Heart left ventricle (tissue), 16 donors: ENCODE results near the gene UBE3B. TPM values are rescaled to one million over a fixed set of nuclear protein-coding genes. Genes with fewer than 3 reads are reported as not detected.
A peak's percentile ranks its signal among the peaks of the same experiment; 100 is the strongest.

Experiments used
- ATAC-seq, 4 donors: fragments of 200-7000 bp; cut with Tn5 transposase; one replicate each; pipeline ENCODE4 v1.9.1; 2020 to 2022; ENCODE audit warnings: moderate library complexity in 4 of 4, mild to moderate bottlenecking in 3 of 4, moderate number of reproducible peaks in 1 of 4
- DNase-seq, 5 donors: peaks; one replicate each; pipeline ENCODE4 v3.0.0-alpha.2; 2020
- H3K27ac ChIP-seq, 12 donors: fragments of 200-600 bp; sonication (generic) in 4 of 12; one replicate each; pipeline versions ENCODE4 v1.5.0 to v1.8.0; 2016 to 2022; ENCODE audit warnings: mild to moderate bottlenecking in 2 of 12
- H3K27me3 ChIP-seq, 9 donors: fragments of 200-600 bp; sonication (generic) in 2 of 9; one replicate each; pipeline versions ENCODE4 v1.5.1 to v1.8.0; 2016 to 2022; ENCODE audit warnings: mild to moderate bottlenecking in 3 of 9
- H3K36me3 ChIP-seq, 9 donors: fragments of 200-600 bp; sonication (generic) in 2 of 9; one replicate each; pipeline versions ENCODE4 v1.5.0 to v1.8.0; 2018 to 2022; ENCODE audit warnings: mild to moderate bottlenecking in 2 of 9
- H3K4me1 ChIP-seq, 12 donors: fragments of 200-600 bp; sonication (generic) in 4 of 12; one replicate each; pipeline versions ENCODE4 v1.5.0 to v1.8.0; 2016 to 2022; ENCODE audit warnings: mild to moderate bottlenecking in 3 of 12
- H3K4me3 ChIP-seq, 12 donors: fragments of 200-600 bp; sonication (generic) in 4 of 12; one replicate each; pipeline versions ENCODE4 v1.5.0 to v1.8.0; 2017 to 2022; ENCODE audit warnings: mild to moderate bottlenecking in 9 of 12, moderate library complexity in 4 of 12
- H3K9me3 ChIP-seq, 12 donors: fragments of 200-600 bp; sonication (generic) in 4 of 12; one replicate each; pipeline versions ENCODE4 v1.5.0 to v1.8.0; 2016 to 2022; ENCODE audit warnings: mild to moderate bottlenecking in 1 of 12
- CTCF ChIP-seq, 12 donors: fragments of 200-600 bp; sonication (generic) in 4 of 12; IDR thresholded peaks; one replicate each; pipeline versions ENCODE4 v1.5.0 to v1.8.0; 2018 to 2022; ENCODE audit warnings: antibody characterized with exemption in 12 of 12, mild to moderate bottlenecking in 5 of 12
- POLR2A ChIP-seq, 2 donors: fragments of 450-650 bp; IDR thresholded peaks; one replicate each; pipeline ENCODE4 v1.6.1; 2017; ENCODE audit warnings: antibody characterized with exemption in 2 of 2, mild to moderate bottlenecking in 2 of 2, moderate library complexity in 2 of 2
- WGBS, 4 donors: extraction: QIAGEN DNeasy Blood & Tissue Kit in 2 of 4; methylation state at CpG; one replicate each; pipeline versions ENCODE4 v1.1.5 to v1.1.7; 2013 to 2018; 5-methylcytosine and 5-hydroxymethylcytosine counted together
- intact Hi-C, 10 donors: fragments of 100-400 bp; cut with DNase I; formaldehyde crosslinking; loops; one replicate each; pipeline versions ENCODE4 v1.11.1 to v1.14.2; 2022
- polyA plus RNA-seq, 2 donors: library from polyadenylated mRNA; stranded (reverse); fragments of 200-250 nt; gene quantifications; one replicate each; pipeline ENCODE4 v1.2.3, GENCODE V29; 2013
- total RNA-seq, 9 donors: library from RNA; depleted of rRNA in 2 of 9; stranded (reverse); fragments of >200 nt in 2 of 9; fragmentation: NEBNext Ultra II Directional in 3 of 9; extraction: Animal tissue kit (Norgen Biotek cat#: 25700) in 3 of 9; gene quantifications; one replicate each; pipeline versions ENCODE4 v1.1.0 to v1.2.4, GENCODE V29; 2016 to 2023
- donor health status: ischemic (EF 13 %, LVEDD 7.1; RV severe dilation, severe dysfunction).
- donor health status: healthy with polysubstance abuse.
- donor health status: DM: no; HTN: yes; CAD: no.
- donor health status: DM: no; HTN: no; CAD: no.
- donor health status: ischemic (EF 25% LVEDD 6.9; RV normal size, moderate dysfunction).
- donor health status: ischemic (EF 25% LVEDD 5.7; RV mildly dilated, moderate dysfunction).
- donor health status: healthy.
- donor health status: DM: yes; HTN: yes; CAD: no.
- donor health status: ischemic (EF 35%, LVEDD 5.7; RV mildly dilated, moderate dysfunction).
- donor health status: nonischemic (EF 11% LVEDD 7.7; RV severe dilation, severe dysfunction).
- donor health status: DM: yes; HTN: yes; CAD: no.
- donor health status: PGD.
- donor health status: ischemic (EF 29% LVEDD 5.4; RV normal size, mild dysfunction).
- donor health status: nonischemic (EF 23%, LVEDD 6.1; RV moderate dilation, normal function).

UBE3B gene
- total and polyA plus RNA-seq, 11 donors, result 19.1 to 82.7 (median 50.6) TPM

GRCh38 chr12:109523504-109523903 is 46.1 kb downstream of the UBE3B start:
- H3K27ac ChIP-seq, result peak overlapping the region in 5 of 12 donors; percentile 13 to 77 (median 70)
- TF ChIP-seq POLR2A (IDR thresholded peaks at IDR 0.05) (no peak), CTCF (IDR thresholded peaks at IDR 0.05) (no peak)
- peaks cover 8 to 43% (median 19%) of the 10 kb centered on the region in 12 donors for H3K4me1 ChIP-seq
- no peaks in the 10 kb centered on the region for H3K9me3 ChIP-seq
- H3K36me3 ChIP-seq, result peaks cover 4 to 98% (median 79%) of the 10 kb centered on the region in 9 donors
- intact Hi-C loops, result loop anchor here in 4 of 10 donors (2.0 to 10.0 kb wide), 5 partner anchors 49 to 579 kb away; partner anchors contain the start of genes MMAB (in 1 of the 4) and MVK (in 1 of the 4)
- 74 to 81% (median 77%) methylated on average over 5 of the region's 5 CpGs for WGBS, 4 donors
- H3K4me3 ChIP-seq, result no peak overlapping the region
- H3K27me3 ChIP-seq, result no peaks in the 10 kb centered on the region
- DNase-seq (no peak), ATAC-seq (no peak)

GRCh38 chr12:109524466-109525278 is 47.2 kb downstream of the UBE3B start:
- H3K36me3 ChIP-seq, result peaks cover 4 to 99% (median 89%) of the 10 kb centered on the region in 9 donors
- DNase-seq, result no peak
- no peak overlapping the region for H3K4me3 ChIP-seq
- peaks cover 4 to 32% (median 8%) of the 10 kb centered on the region in 12 donors for H3K4me1 ChIP-seq
- peak overlapping the region in 1 of 12 donors; percentile 15 for H3K27ac ChIP-seq
- H3K9me3 ChIP-seq, result no peaks in the 10 kb centered on the region
- intact Hi-C loops, result loop anchor here in 5 of 10 donors (5.0 to 10.0 kb wide), 5 partner anchors 48 to 580 kb away; partner anchors contain the start of genes MMAB (in 1 of the 5) and MVK (in 1 of the 5)
- ATAC-seq, result no peak
- no peak for TF ChIP-seq CTCF (IDR thresholded peaks at IDR 0.05)
- TF ChIP-seq POLR2A (IDR thresholded peaks at IDR 0.05), result no peak
- WGBS, 4 donors, result 87 to 94% (median 92%) methylated on average over 26 of the region's 26 CpGs
- no peaks in the 10 kb centered on the region for H3K27me3 ChIP-seq

- DNase-seq (no peak), ATAC-seq (no peak)
- 84 to 95% (median 89%) methylated on average over 3 of the region's 3 CpGs for WGBS, 4 donors
- TF ChIP-seq POLR2A (IDR thresholded peaks at IDR 0.05), result no peak
- Histone ChIP-seq H3K9me3 (no peaks in the 10 kb centered on the region), H3K36me3 (peaks cover 4 to 99% (median 94%) of the 10 kb centered on the region in 9 donors), H3K4me3 (no peak overlapping the region), H3K4me1 (peaks cover 0 to 26% (median 2%) of the 10 kb centered on the region in 12 donors), H3K27ac (no peak overlapping the region), H3K27me3 (no peaks in the 10 kb centered on the region)
- intact Hi-C loops, result loop anchor here in 2 of 10 donors (5.0 to 10.0 kb wide), 2 partner anchors 52 to 580 kb away; no protein-coding TSS in a partner anchor
Measured at GRCh38 chr12:109525279-109525585, 47.8 kb downstream of the UBE3B start.

GRCh38 chr12:109527489-109528123 is 50.2 kb downstream of the UBE3B start:
- H3K9me3 ChIP-seq, result no peaks in the 10 kb centered on the region
- H3K4me3 ChIP-seq, result no peak overlapping the region
- DNase-seq, result no peak
- TF ChIP-seq CTCF (IDR thresholded peaks at IDR 0.05), result no peak
- TF ChIP-seq POLR2A (IDR thresholded peaks at IDR 0.05), result no peak
- intact Hi-C loops, result loop anchor here in 2 of 10 donors (5.0 to 10.0 kb wide), 2 partner anchors 50 to 583 kb away; no protein-coding TSS in a partner anchor
- H3K4me1 ChIP-seq, result peaks cover 0 to 14% (median 0%) of the 10 kb centered on the region in 12 donors
- no peak overlapping the region for H3K27ac ChIP-seq
- 86 to 91% (median 88%) methylated on average over 7 to 8 of the region's 8 CpGs for WGBS, 4 donors
- no peaks in the 10 kb centered on the region for H3K27me3 ChIP-seq
- peaks cover 0 to 99% (median 94%) of the 10 kb centered on the region in 9 donors for H3K36me3 ChIP-seq
- ATAC-seq, result no peak
